HL-60 (cell line): Measurements from ENCODE around the gene GPD2.

ENCODE experiments used
- DNase-seq, 2 experiments: peaks; one replicate each; pipeline ENCODE4 v3.0.0-alpha.2; 2010 to 2020; ENCODE audit warnings: low read depth in 1 of 2, low spot score in 1 of 2
- H3K27ac ChIP-seq: fragments of 250-450 bp; sonication (Bioruptor Pico); replicated peaks from 2 replicates; pipeline ENCODE4 v1.5.1; 2020; ENCODE audit warnings: mild to moderate bottlenecking, moderate library complexity
- H3K27me3 ChIP-seq: fragments of 250-450 bp; sonication (Bioruptor Pico); 2 replicates; pipeline ENCODE4 v1.5.1; 2021; ENCODE audit warnings: mild to moderate bottlenecking, moderate library complexity; ENCODE audit not compliant: insufficient read depth, poor library complexity, severe bottlenecking
- H3K4me3 ChIP-seq: replicated peaks from 2 replicates; pipeline ENCODE4 v1.5.1; 2011; ENCODE audit warnings: mild to moderate bottlenecking, control low read depth, low read length; ENCODE audit not compliant: insufficient read depth
- GABPA ChIP-seq: IDR thresholded peaks from 2 replicates; pipeline ENCODE4 v1.6.1; 2012; ENCODE audit warnings: low read depth
- POLR2AphosphoS5 ChIP-seq: IDR thresholded peaks from 2 replicates; pipeline ENCODE4 v1.6.1; 2012; ENCODE audit warnings: low read depth
- SPI1 ChIP-seq: IDR thresholded peaks from 2 replicates; pipeline ENCODE4 v1.6.1; 2012; ENCODE audit warnings: low read depth, mild to moderate bottlenecking, borderline replicate concordance
- TF ChIP-seq, protein P1 (sequence below): IDR thresholded peaks from one replicate; pipeline ENCODE4 v1.5.1; 2011; ENCODE audit warnings: low read length, control low read depth, inconsistent platforms; ENCODE audit not compliant: insufficient read depth
- TF ChIP-seq, protein P2 (sequence below): IDR thresholded peaks from 2 replicates; pipeline ENCODE4 v1.6.1; 2012; ENCODE audit warnings: low read depth; ENCODE audit not compliant: insufficient replicate concordance

GPD2 gene

DNA sequence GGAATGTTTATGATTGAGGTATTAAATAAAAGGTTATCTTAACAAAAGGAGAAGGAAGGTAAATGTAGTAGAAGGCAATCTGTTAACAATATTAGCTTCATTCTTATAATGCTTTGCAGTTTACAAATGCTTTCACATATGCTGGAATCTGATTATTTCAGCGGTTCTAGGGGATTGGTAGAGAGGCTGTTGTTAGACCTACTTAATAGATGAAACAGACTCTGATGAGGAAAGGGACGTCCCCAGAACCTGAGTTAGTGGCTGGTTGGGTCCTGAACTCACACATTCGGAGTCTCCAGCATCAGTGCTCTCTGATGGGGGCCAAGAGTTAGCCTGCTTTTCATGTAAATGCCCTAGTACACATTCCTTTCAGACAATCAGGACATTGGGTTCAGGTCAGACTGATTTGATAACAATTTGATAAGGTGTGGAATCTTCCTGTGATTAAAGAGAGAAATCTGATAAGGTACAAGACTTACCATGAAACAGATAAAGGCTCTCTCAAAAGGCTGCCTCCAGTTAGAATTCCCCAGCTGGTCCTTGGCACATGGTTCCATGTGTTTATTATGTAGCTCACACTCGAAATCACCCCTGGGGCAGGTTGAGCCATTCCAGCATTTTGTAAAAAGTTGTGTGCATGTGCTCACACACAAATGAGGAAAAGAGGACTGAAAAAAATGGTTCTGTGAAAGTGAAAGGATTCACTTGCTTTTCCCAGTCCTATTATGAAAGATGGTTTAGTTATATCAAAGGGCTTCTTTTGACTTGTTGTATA lies 103.1 kb downstream of the GPD2 start:
- Histone ChIP-seq H3K27ac (no peak overlapping the region), H3K27me3 (no peaks in the 10 kb centered on the region), H3K4me3 (no peak overlapping the region)
- TF ChIP-seq POLR2AphosphoS5 (no peak), SPI1 (no peak), GABPA (no peak)
- TF ChIP-seq, protein P1, sequence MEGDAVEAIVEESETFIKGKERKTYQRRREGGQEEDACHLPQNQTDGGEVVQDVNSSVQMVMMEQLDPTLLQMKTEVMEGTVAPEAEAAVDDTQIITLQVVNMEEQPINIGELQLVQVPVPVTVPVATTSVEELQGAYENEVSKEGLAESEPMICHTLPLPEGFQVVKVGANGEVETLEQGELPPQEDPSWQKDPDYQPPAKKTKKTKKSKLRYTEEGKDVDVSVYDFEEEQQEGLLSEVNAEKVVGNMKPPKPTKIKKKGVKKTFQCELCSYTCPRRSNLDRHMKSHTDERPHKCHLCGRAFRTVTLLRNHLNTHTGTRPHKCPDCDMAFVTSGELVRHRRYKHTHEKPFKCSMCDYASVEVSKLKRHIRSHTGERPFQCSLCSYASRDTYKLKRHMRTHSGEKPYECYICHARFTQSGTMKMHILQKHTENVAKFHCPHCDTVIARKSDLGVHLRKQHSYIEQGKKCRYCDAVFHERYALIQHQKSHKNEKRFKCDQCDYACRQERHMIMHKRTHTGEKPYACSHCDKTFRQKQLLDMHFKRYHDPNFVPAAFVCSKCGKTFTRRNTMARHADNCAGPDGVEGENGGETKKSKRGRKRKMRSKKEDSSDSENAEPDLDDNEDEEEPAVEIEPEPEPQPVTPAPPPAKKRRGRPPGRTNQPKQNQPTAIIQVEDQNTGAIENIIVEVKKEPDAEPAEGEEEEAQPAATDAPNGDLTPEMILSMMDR = no peak
- TF ChIP-seq, protein P2, sequence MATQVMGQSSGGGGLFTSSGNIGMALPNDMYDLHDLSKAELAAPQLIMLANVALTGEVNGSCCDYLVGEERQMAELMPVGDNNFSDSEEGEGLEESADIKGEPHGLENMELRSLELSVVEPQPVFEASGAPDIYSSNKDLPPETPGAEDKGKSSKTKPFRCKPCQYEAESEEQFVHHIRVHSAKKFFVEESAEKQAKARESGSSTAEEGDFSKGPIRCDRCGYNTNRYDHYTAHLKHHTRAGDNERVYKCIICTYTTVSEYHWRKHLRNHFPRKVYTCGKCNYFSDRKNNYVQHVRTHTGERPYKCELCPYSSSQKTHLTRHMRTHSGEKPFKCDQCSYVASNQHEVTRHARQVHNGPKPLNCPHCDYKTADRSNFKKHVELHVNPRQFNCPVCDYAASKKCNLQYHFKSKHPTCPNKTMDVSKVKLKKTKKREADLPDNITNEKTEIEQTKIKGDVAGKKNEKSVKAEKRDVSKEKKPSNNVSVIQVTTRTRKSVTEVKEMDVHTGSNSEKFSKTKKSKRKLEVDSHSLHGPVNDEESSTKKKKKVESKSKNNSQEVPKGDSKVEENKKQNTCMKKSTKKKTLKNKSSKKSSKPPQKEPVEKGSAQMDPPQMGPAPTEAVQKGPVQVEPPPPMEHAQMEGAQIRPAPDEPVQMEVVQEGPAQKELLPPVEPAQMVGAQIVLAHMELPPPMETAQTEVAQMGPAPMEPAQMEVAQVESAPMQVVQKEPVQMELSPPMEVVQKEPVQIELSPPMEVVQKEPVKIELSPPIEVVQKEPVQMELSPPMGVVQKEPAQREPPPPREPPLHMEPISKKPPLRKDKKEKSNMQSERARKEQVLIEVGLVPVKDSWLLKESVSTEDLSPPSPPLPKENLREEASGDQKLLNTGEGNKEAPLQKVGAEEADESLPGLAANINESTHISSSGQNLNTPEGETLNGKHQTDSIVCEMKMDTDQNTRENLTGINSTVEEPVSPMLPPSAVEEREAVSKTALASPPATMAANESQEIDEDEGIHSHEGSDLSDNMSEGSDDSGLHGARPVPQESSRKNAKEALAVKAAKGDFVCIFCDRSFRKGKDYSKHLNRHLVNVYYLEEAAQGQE = no peak
- no peak for DNase-seq

DNA sequence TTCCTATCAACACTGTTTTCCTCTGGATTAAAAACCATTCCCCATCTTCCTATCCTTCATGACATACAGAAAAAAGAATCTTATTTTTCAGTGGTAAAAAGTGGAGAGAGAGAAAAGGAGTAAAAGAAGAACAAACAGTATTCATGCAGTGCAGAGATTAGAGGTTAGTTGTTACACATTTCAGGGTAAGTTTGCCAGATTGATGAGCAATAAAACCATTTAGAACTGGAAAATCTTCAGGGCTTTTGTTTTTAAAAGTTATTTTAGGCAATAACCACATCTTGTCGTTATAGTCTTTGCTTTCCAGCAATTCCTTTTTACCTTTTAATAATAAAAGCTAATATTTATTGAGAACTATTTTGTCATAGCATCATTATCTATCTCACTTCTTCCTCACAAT lies 104.5 kb downstream of the GPD2 start:
- no peak for DNase-seq
- TF ChIP-seq POLR2AphosphoS5 = no peak
- TF ChIP-seq GABPA = no peak
- TF ChIP-seq, protein P1 = no peak
- Histone ChIP-seq H3K4me3 (no peak overlapping the region), H3K27ac (no peak overlapping the region), H3K27me3 (no peaks in the 10 kb centered on the region)

DNA sequence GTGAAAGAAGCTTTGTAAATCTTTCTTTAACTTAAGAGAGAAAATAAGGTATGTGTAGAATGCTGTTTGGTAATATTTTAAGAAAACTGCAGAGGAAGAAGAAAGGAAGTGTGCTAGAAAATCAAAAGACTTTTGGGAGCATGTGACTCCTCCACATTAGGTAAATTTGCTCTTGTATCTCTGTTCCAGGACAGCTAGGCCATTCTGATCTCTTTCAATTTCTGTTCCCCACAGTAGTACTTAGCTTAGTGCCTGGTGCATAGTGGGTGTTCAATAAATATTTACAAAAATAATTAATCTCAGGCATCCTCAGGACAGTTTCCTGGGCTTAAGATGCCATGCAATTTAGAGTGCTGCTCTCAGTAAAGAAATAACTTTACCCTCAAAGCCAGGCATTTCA lies 105.0 kb downstream of the GPD2 start:
- Histone ChIP-seq H3K27ac (no peak overlapping the region), H3K4me3 (no peak overlapping the region), H3K27me3 (no peaks in the 10 kb centered on the region)
- TF ChIP-seq SPI1 (no peak), GABPA (no peak), POLR2AphosphoS5 (no peak)
- TF ChIP-seq, protein P2 = no peak
- TF ChIP-seq, protein P1 = no peak
- no peak for DNase-seq

DNA sequence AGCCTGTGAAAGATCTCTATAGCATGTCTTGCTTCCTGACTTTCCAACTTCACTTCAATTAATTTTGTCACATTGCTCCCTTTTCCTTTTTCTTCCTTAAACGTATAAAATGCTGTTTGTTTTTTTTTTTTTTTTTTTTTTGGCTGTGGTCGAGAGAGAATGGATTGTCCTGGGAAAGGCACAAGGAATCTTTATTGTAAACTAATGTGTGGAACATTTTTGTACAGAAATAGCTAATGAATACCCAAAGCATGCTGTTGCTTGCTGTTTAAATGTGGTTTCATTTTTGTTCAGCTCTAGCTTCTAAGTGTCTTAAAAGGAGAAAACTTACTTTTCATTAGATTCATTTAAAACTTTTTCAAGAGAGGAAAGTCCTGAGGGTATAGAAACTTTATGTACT lies 105.5 kb downstream of the GPD2 start:
- no peaks in the 10 kb centered on the region for H3K27me3 ChIP-seq
- TF ChIP-seq SPI1 = no peak
- no peak for TF ChIP-seq POLR2AphosphoS5
- DNase-seq = no peak
- H3K4me3 ChIP-seq = no peak overlapping the region
- H3K27ac ChIP-seq = no peak overlapping the region
